Left hindlimb (tissue), 1 donor: Measurements from ENCODE around the gene KIF19.

Source experiments
- DNase-seq: peaks from one replicate; pipeline ENCODE4 v3.0.0-alpha.2; 2018

Gene KIF19

GRCh38 chr17:74340470-74341023 lies 14.5 kb downstream of the KIF19 start:
- DNase-seq, result no peak

- DNase-seq, result no peak
Observed at GRCh38 chr17:74342224-74342623, 16.2 kb downstream of the KIF19 start.

- DNase-seq, result no peak
Observed at GRCh38 chr17:74343121-74343520, 17.1 kb downstream of the KIF19 start.

GRCh38 chr17:74343526-74344284 lies 17.7 kb downstream of the KIF19 start:
- no peak for DNase-seq

- DNase-seq, result no peak
Observed at GRCh38 chr17:74344658-74345057, 18.6 kb downstream of the KIF19 start.

GRCh38 chr17:74345433-74346241 lies 19.6 kb downstream of the KIF19 start:
- no peak for DNase-seq

GRCh38 chr17:74347646-74348045 lies 21.6 kb downstream of the KIF19 start:
- no peak for DNase-seq

- no peak for DNase-seq
Observed at GRCh38 chr17:74349120-74349519, 23.1 kb downstream of the KIF19 start.

GRCh38 chr17:74350486-74350885 lies 24.5 kb downstream of the KIF19 start:
- no peak for DNase-seq

GRCh38 chr17:74351552-74352210 lies 25.7 kb downstream of the KIF19 start:
- DNase-seq, result no peak

GRCh38 chr17:74353446-74354060 lies 27.5 kb downstream of the KIF19 start:
- no peak for DNase-seq

GRCh38 chr17:74354123-74354522 lies 28.1 kb downstream of the KIF19 start:
- no peak for DNase-seq

GRCh38 chr17:74354561-74354960 lies 28.5 kb downstream of the KIF19 start:
- no peak for DNase-seq

GRCh38 chr17:74355065-74355464 lies 29.0 kb downstream of the KIF19 start:
- DNase-seq, result no peak

GRCh38 chr17:74356646-74357465 lies 30.8 kb downstream of the KIF19 start:
- DNase-seq, result no peak

GRCh38 chr17:74357466-74357809 lies 31.4 kb downstream of the KIF19 start:
- DNase-seq, result no peak

- no peak for DNase-seq
Observed at GRCh38 chr17:74358697-74359096, 32.7 kb downstream of the KIF19 start.

GRCh38 chr17:74359916-74360315 lies 33.9 kb downstream of the KIF19 start:
- DNase-seq, result no peak

GRCh38 chr17:74360899-74361229 lies 34.8 kb downstream of the KIF19 start:
- no peak for DNase-seq

GRCh38 chr17:74361230-74362068 lies 35.4 kb downstream of the KIF19 start, which contains the start of gene BTBD17:
BTBD17 (minus strand) TSS chr17:74361868; CDS start chr17:74361819, 49 bp downstream.
- no peak for DNase-seq

GRCh38 chr17:74362069-74362405 lies 36.0 kb downstream of the KIF19 start:
- DNase-seq, result no peak
